Measurements from ENCODE around the gene RAN.
"Not testable (repeated sequence)": the region's sequence is repeated elsewhere in the genome, so short reads cannot be mapped to it uniquely, and the experiment has no call there.

Gene RAN

DNA sequence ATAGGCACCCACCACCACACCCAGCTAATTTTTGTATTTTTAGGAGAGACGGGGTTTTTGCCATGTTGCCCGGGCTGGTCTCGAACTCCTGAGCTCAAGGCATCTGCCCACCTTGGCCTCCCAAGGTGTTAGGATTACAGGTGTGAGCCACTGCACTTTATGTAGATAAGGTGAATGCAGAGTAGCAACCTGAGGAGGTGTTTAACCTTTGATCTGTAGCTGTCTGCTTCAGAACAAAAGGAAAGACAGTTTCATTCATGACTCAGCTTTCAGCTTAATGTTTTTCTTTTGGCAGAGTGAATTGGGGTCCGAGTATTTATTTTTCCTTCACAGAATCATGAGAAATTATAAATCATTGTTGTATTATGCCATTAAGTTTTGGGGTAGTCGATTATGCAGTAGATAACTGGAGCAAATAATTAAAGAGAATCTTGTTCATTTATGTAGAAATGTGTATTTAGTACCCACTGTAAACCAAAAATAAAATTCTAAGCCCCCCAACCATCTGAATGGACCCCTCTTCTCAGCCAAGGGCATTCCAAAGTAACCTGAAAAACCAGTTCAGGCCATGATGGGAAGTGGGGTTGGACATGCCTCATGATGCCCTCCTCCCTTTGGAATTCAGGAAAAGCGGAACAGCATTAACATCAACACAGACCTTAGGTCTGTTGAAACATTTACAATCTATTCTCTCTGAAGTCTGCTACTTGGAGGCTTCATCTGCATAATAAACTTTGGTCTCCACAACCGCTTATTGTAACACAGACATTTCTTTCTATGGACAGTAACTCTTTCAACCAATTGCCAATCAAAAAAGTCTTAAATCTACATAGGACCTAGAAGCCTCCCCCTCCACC lies 22.1 kb upstream of the RAN start:
- DNase-seq (ENCODE audit: low spot score) = no peak

DNA sequence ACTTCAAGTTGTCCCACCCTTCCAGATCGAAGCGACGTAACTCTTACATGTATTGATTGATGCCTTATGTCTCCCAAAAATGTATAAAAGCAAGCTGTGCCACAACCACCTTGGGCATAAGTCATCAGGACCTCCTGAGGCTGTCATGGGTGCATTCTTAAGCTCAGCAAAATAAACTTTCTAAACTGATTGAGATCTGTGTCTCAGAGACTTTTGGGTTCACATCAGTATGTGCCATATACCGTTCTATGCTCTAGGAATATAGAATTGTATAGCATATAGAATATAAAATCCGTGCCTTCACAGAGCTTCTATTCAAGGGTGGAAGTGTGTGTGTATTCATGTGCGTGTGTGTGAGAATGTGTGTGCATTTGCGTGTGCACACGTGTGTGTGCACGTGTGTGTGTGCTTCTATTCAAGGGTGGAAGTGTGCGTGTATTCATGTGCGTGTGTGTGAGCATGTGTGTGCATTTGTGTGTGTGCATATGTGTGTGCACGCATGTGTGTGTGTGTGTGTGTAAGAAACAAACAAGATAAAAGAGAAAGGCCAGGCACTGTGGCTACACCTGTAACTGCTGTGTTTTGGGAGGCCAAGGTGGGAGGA lies 21.3 kb upstream of the RAN start:
- DNase-seq (ENCODE audit: low spot score) = no peak

DNA sequence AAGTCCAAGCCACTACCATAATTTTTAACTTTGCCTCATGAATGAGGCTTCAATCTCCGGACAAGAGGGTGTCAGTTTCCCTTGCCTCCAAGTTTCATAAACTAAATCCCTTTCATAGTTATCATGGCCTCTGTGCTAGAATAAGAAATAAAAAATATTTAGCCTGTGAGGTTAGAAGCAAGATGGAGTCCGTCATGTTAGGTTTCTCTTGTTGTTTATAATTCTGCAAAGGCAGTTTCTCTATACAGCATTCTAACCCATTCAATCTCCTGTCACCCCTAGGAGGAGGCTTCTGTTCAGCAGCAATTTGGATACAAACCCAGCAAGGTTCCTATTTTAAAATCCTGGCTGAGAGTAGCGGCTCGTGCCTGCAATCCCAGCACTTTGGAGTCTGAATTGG lies 15.8 kb upstream of the RAN start:
- DNase-seq (ENCODE audit: low spot score) = no peak

DNA sequence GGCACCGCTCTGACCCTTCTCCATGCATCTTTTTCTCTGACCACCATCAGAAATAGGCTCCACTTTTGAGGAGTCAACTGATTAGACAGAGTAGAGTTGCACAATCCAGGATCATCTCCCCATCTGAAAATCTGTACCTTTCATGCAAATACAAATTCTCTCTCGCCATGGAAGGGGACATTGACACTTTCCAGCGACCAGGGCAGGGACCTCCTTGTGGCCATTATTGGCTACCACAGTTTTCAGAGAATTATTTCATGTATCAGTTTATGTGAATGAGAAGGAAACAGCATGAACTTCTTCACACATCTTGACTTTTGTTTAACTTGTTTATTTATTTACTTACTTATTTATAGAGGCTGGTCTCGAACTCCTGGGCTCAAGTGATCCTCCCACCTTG lies 13.8 kb upstream of the RAN start:
- no peak for DNase-seq (ENCODE audit: low spot score)

DNA sequence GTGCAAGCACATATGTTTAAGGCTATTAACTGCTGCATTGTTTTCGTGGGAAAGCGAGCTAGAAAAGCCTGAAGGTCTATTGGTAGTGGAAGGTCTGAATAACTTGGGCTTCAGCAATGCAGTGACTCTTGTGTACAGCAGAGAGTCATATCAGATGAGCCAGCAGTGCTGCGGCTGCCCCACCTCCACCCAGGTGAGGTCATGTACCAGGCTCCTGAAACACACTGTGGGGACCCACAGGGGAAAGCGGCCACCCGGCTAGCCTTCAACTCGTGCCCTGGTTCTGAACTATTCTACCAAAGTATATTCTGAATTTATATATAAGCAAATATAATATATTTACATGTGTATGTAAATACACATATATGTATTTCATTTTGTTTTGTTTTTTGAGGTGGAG lies 12.7 kb upstream of the RAN start:
- DNase-seq (ENCODE audit: low spot score) = no peak

DNA sequence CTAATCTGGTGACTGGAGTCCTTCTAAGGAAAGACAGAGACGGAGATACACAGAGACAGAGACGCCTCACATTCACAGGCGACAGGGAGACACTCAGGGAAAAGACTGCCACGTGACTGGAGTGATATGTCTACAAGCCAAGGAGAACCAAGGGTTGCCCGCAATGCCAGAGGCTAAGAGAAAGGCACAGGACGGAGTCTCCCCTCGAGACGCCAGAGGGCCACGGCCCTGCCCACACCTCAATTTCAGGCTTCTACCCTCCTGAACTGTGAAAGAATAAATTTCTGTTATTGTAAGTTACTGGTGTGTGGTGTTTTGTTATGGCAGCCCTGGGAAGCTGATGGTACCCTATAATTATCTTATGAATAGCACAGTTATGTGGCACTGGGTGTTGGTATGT lies 11.6 kb upstream of the RAN start:
- DNase-seq (ENCODE audit: low spot score) = no peak

DNA sequence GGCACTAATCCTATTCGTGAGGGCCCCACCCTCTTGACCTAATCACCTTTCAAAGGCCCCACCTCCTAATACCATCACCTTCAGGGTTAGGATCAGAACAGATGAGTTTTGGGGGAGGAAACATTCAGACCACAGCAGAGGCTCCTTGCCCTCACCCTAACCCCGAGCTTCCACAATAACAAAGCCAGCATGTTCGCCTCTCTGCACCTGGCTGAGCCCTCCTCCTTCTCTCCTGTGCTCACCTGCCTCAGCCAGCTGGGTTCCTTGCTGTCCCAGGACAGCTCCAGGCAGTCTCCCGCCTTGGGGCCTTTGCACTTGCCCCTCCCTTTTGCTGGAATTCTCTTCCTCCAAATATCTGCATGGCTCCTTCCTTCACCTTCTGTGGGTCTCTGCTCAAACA lies 9.7 kb upstream of the RAN start:
- no peak for DNase-seq (ENCODE audit: low spot score)

DNA sequence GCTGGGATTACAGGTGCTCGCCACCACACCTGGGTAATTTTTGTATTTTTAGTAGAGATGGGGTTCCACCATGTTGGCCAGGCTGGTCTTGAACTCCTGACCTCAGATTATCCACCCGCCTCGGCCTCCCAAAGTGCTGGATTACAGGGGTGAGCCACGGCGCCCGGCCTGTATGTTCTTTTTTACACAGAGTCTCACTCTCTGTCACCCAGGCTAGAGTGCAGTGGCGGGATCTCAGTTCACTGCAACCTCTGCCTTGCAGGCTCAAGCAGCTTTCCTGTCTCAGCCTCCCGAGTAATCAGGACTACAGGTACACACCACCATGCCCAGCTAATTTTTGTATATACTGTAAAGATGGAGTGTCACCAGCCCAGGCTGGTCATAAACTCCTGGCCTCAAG lies 9.1 kb upstream of the RAN start:
- DNase-seq (ENCODE audit: low spot score) = not testable (repeated sequence)

DNA sequence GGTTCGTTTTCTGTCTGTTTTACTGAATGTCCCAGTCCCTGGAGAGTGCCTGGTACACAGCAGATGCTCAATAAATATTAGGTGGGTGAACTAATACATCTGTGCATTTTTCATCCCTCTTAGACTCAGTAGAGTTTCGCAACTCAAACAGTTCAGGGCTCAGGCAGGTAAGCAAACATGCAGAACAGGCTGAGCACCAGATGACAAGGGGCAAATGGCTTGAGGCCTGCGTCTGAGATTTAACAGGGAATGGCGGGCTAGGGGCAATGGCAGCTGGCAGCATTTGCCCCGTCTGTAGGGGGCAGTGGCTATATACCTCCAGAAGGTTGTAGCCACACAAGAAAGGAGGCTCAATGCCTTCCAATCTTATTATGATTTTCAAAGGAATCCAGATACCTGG lies 8.6 kb upstream of the RAN start:
- DNase-seq (ENCODE audit: low spot score) = no peak

DNA sequence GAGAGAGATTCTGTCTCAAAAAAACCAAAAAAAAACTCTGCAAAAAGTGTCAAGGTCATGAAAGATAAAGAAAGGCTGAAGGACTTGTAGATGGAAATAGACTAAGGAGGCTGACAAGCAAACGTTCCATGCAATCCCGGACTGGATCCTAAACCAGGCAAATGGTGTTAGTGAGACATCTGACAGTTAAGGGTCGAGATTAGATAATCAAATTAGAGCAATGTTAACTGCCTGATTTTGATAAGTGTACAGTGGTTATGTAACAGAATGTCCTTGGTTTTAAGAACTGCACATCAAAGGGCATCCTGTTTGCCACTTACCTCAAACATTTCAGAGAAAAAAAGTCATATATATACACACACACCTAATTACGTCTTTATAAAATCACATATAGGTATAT lies 3.5 kb upstream of the RAN start:
- no peak for DNase-seq (ENCODE audit: low spot score)

DNA sequence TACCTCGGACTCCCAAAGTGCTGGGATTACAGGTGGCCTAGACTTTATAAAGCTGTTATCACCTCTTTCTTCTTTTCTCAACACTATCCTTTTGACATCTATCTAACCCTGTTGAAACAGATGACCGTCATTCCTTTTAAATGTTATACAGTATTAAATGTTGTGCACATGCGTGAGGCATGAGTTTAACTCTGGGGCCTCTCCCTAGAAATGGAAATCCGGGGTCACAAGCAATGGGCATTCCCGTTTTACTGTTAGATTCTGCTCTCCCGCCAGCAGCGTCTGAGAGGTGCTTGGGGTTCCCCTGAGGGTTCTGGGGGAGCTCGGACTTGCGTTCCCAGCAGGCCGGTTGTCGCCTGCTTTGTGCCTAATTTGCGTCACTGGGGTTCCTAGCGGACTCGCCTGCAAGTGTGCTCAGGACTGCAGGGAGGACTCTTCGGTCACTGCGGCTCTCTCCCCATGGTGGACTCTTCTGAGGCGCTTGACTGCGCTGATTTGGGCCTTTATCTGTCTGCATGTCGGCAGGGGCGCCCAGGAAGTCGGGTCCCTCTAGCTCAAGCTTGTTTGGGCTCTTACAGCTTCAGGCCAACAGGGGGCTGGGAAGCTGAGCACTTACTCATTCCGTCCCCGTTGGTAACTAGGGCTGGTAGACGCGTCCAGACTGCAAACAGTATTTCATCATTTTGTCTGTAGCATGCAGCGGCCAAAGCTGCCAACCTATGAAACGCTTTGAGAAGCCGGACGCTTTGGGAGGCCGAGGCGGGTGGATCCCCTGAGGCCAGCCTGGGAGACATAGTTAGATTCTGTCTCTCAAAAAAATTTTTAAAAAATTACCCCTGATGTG lies 1.2 kb upstream of the RAN start:
- DNase-seq (ENCODE audit: low spot score) = no peak

DNA sequence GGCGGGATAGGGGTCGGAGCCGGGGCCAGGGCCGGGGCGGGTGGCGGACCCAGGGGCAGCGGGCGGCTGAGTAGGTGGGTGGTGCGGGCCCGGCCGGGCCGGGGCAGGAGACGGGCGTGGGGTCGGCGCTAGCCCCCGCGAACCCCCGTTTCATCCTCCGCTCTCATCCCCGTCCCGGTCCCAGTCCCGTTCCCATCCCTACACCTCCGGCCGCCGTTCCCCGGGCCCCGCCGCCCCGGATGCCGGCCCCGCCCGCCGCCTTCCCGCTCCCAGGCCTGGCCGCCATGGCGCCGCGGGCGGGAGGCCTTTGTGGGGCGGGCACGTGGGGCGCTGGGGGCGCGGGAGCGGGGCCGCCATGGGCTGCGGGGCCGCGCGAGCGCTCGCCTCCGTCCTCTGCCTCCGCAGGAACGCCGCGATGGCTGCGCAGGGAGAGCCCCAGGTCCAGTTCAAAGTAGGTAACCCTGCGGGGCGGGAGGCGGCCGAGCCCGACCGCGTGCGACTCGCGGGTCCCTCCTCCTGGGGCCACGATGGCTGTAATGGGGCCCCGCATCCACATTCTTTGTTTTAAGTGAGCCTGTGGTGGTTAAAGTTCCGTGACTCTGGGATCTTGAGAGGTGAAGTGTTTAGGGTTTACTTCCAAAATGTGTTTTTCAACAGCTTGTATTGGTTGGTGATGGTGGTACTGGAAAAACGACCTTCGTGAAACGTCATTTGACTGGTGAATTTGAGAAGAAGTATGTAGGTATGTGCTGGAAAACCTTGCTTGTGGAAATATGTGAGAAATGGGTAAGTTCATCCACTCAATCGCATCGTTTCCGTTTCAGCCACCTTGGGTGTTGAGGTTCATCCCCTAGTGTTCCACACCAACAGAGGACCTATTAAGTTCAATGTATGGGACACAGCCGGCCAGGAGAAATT lies 572 bp downstream of the RAN start:
- DNase-seq (ENCODE audit: low spot score) = no peak

DNA sequence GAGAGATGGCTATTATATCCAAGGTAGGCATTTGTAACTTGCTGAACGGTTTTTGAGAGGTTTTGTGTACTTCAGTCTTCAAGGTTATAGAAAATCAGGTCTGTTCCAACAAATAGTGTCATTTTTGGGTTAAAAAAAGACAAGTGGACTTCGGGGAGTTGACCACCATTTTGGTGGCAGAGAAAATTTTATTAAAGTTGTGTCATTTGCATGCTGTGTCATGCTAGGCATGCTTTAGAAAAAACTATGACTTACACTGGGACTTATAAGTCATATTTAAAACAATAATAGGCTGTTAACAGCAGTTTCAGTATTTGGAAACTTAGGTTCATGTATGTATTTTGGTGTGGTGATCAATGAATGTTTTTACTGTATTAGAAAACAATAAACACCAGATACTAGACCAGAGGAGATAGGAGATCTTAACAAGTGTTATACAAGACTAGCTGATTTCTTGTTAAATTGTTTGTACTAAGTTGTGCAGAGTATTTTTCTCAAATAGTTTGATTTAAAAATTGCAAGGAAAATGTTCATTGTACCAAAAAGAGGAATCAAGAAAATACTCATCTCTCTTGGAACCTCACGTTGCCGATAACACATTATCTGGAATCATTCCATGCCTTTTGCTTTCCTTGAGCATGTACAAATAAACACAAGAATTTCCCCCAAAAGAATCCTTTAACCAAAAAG lies 1.4 kb downstream of the RAN start:
- no peak for DNase-seq (ENCODE audit: low spot score)

DNA sequence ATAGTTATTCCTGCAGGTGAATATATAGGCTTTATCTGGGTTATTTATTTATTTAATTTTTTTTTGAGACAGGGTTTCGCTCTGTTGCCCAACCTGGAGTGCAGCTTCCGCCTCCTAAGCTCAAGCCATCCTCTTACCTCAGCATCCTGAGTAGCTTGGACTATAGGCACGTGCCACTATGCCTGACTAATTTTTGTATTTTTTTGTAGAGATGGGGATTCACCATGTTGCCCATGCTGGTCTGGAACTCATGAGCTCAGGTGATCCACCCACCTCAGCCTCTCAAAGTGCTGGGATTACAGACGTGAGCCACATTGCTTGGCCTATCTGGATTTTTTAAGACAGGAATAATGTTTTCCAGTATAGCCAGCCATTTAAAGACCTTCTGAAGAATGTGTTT lies 2.0 kb downstream of the RAN start:
- DNase-seq (ENCODE audit: low spot score) = no peak

DNA sequence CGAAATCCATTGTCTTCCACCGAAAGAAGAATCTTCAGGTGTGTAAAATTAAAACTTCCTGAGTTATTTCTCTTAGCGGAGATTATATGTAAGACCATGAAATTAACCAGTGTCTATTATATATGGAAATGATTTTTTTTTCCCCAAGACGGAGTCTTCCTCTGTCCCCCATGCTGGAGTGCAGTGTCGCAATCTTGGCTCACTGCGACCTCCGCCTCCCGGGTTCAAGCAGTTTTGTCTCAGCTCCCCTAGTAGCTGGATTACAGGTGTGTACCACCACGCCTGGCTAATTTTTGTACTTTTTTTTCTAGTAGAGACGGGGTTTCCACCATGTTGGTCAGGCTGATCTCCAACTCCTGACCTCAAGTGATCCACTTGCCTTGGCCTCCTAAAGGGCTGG lies 2.8 kb downstream of the RAN start:
- no peak for DNase-seq (ENCODE audit: low spot score)

DNA sequence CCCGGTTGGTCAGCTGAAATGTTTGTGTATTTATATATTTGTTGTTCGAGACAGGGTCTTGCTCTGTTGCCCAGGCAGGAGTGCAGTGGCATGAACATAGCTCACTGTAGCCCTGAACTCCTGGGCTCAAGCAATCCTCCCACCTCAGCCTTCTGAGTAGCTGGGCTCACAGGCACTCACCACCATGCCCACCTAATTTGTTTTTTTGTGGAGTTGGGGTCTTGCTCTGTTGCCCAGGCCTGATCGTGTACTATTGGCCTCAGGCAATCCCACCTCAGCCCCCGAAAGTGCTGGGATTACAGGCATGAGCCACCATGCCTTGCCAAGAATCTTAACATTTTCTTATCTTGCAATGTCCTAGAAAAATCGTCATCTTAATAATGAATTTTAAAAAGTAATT lies 3.3 kb downstream of the RAN start:
- no peak for DNase-seq (ENCODE audit: low spot score)

DNA sequence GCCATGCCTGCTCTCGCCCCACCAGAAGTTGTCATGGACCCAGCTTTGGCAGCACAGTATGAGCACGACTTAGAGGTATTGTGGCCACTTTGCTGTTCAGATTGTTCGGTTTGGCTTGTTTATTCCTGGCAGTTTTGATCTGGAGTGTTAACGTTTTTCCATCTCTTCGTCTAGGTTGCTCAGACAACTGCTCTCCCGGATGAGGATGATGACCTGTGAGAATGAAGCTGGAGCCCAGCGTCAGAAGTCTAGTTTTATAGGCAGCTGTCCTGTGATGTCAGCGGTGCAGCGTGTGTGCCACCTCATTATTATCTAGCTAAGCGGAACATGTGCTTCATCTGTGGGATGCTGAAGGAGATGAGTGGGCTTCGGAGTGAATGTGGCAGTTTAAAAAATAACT lies 3.8 kb downstream of the RAN start:
- not testable (repeated sequence) for DNase-seq (ENCODE audit: low spot score)

DNA sequence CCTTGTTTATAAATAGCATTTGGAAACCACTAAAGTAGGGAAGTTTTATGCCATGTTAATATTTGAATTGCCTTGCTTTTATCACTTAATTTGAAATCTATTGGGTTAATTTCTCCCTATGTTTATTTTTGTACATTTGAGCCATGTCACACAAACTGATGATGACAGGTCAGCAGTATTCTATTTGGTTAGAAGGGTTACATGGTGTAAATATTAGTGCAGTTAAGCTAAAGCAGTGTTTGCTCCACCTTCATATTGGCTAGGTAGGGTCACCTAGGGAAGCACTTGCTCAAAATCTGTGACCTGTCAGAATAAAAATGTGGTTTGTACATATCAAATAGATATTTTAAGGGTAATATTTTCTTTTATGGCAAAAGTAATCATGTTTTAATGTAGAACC lies 4.4 kb downstream of the RAN start:
- no peak for DNase-seq (ENCODE audit: low spot score)

DNA sequence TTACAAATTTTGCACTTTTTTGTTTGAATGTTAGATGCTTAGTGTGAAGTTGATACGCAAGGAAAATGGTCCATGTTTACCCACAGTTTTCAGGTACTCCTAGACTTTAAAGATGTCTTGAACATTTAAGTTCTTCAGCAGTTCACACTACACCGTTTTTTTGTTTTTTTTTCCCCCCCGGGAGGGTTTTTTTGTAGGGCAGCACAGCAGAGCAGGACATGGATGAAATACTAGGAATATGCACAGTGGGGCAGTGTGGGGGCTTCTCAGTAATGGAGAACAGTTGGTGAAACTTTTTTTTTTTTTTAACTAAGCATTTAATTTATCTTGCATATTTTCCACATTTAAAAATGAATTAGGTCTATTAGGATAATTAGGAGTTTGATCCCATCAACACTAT lies 4.9 kb downstream of the RAN start:
- DNase-seq (ENCODE audit: low spot score) = no peak

DNA sequence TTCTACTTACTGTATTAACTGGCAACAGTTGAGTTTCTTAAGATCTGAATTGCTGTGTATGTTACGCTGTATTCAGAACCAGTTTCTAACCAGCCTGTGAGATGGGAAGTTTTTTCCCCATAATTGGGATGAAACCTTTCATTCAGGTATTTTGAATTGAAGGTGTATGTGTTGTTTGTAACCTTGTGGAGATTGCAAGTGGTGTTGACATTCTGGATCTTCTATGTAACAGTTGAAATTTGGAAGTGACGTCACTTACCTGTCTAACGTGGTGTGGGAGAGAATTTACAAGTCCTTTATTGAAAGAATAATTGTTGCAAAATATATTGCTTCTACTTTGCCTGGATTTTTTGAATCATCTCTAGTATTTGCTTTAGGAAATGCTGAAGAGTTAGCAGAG lies 5.5 kb downstream of the RAN start:
- no peak for DNase-seq (ENCODE audit: low spot score)
